NCI-H2107 (cell line): ENCODE results near the gene SYTL2.
A peak's percentile ranks its signal among the peaks of the same experiment; 100 is the strongest.
"Not testable (repeated sequence)": the region's sequence is repeated elsewhere in the genome, so short reads cannot be mapped to it uniquely, and the experiment has no call there.

Experiments used
- DNase-seq: peaks from one replicate; lab custom pipeline; 2025; lab: John Stamatoyannopoulos, UW

Gene SYTL2

DNA sequence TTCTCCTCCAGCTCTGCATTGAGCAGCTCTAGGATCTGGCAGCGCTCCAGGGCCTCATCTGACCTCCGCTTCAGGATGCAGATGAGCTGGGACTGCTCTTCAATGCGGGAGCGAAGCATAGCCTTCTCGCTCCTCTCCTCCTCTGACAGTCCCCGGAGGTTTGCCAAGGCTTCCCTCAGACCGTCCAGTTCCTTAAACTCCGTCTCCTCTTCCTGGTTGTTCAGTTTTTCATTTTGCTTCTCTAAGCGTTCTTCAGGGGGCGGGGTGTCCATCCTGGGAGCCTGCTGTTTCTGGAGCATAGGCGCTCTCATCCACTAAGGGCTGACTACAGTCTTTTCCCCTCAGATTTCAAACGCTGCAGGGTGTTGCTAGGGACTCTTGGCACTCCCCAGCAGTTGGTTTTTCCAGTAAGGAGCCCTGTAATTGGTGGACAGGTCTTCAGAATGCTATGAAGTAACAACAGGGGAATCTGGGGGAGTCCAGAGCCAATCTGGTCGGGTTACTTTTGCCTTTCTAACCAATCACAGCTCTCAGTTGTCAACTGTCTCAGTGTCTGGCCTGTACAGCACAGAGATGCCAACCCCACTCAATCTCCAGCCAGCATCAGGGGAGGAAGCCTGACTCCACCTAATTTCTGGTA is 125.0 kb downstream of the SYTL2 start, which contains the start of gene CCDC89:
Gene CCDC89 (minus strand): TSS at position 376 of the 640 bp plus-strand sequence. CDS start 65 bp downstream, at position 311.
- DNase-seq = no peak

- DNase-seq = no peak
Observed at GRCh38 chr11:85685125-85685819, 125.7 kb downstream of the SYTL2 start.

GRCh38 chr11:85682330-85683305 is 128.3 kb downstream of the SYTL2 start:
- no peak for DNase-seq

DNA sequence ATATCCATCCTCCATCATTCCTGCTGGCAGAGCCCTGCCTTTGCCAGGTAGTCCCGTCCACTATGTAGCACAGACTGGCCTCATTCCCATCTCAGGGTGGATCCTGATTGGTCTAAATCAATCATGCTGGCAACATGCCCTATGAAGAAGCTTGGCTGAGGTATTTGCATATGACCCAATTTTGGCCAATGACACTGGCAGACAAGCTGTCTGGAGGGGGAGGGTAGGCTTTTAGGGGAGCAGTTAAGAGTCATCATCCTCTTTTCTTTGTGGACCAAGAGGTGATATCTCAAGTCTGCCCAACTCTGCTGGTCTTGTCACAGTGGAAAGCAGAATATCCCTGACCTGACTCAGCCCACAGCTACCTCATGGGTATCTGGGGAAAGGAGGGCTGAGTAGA is 130.0 kb downstream of the SYTL2 start:
- no peak for DNase-seq

- DNase-seq = no peak
Observed at GRCh38 chr11:85679576-85679975, 131.4 kb downstream of the SYTL2 start.

- DNase-seq = no peak
Observed at GRCh38 chr11:85673393-85673792, 137.5 kb downstream of the SYTL2 start.

- DNase-seq = no peak
Observed at GRCh38 chr11:85672105-85672902, 138.6 kb downstream of the SYTL2 start.

DNA sequence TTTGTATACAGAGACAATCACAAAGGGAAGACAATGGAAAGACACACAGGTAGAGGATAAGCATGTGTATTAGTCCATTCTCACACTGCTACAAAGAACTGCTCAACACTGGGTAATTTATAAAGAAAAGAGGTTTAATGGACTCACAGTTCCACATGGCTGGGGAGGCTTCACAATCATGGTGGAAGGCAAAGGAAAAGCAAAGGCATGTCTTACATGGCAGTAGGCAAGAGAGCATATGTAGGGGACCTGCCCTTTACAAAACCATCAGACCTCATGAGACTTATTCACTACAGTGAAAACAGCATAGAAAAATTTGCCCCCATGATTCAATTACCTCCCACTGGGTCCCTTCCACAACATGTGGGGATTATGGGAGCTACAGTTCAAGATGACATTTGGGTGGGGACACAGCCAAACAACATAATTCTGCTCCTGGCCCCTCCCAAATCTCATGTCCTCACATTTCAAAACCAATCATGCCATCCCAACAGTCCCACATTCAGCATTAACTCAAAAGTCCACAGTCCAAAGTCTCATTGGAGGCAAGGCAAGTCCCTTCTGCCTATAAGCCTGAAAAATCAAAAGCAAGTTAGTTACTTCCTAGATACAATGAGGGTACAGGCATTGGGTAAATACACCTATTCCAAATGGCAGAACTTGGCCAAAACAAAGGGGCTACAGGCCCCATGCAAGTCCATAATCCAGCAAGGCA is 139.8 kb downstream of the SYTL2 start:
- not testable (repeated sequence) for DNase-seq

- no peak for DNase-seq
Observed at GRCh38 chr11:85668157-85668556, 142.8 kb downstream of the SYTL2 start.

DNA sequence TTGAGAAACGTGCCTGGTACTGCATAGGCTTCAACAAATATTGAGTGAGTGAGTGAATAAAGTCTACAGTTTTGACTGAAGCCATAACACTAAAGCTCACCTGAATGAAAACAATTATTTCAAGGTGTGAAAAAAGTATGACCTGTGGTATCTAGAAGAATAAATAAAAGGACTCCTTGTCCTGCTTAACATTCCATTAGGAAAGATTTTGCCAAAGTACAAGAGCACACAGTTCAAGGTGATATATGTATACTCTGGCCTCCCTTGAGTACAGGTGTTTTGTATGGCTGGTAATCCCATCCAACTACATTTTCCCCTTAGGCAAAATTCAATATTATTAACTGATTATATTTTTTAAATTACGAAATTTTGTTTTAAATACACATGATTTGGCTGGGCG is 144.3 kb downstream of the SYTL2 start:
- DNase-seq = no peak

GRCh38 chr11:85665733-85666132 is 145.2 kb downstream of the SYTL2 start:
- no peak for DNase-seq

GRCh38 chr11:85664615-85665481 is 146.1 kb downstream of the SYTL2 start, which contains the start of gene CREBZF:
CREBZF (minus strand) TSS chr11:85665129; CDS start chr11:85664875, 254 bp downstream.
- peak; percentile 87 for DNase-seq

DNA sequence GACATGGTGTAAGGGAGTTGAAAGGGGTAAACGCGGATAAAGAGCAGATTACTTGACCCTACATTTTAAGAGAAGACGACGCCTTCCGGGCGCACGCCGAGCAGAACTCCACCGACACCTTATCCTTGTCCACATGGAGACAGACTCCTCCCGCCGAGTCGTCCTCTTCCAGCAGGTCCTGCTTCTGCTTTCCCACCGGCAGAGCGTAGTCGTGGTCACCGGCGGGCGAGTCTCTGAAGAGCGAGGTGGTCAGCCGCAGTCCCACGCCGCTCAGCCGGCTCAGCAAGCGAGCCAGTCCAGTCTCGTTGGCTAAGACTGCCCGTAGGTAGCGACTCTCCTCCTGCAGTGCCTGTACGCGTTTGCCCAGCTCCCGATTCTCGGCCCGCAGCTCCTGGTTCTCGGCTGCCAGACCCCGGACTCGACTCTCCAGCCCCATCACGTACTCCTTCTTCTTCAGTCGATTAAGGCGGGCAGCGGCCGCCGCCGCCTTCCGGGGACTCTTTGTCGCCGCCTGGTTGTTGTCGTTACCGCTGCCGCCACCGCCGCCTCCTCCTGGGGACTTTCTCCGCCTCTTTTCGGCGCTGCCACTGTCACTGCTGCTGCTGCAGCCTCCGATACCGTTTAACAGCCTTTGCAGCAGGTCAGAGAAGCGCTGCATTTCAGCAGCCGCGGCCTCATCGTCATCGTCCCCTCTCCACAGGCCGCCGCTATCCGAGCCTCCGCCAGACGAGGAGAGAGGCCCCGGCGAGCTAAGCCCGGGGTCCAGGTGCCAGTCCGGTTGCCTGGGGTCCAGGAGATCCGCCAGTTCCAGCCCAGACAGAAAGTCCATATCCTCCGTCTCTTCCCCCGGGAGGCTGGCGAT is 147.0 kb downstream of the SYTL2 start:
- peak; percentile 16 for DNase-seq

- no peak for DNase-seq
Observed at GRCh38 chr11:85663080-85663752, 147.7 kb downstream of the SYTL2 start.

DNA sequence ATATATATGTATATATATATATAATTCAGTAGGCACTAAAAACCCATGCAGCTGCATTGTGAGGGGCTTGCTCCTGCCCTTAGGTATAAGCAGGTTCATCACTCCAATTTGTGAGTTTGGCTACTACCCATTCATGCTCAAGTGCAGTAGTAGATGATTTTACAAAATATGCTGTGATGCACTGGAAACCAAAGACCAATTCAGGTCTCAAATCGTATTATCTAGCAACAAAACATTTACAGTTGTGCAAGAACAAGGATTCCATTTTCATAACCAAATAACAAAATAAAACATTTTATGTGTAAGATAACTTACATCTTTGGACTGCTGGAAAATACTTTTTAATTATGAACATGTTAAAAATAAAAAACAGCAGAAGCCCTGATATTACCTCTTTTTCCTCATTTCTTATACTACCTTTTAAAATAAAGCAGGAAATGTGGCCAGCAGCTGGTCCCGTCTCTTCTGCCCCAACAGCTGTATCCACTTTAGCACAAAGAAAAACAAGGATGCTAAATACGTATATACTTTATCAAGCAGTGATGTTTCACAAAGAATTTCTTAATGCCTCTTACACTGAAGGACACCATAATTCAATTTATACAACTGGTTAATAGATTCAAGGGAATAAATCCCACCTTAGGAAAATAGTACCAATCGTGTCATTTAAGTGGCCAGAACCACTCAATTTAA is 148.8 kb downstream of the SYTL2 start:
- no peak for DNase-seq

DNA sequence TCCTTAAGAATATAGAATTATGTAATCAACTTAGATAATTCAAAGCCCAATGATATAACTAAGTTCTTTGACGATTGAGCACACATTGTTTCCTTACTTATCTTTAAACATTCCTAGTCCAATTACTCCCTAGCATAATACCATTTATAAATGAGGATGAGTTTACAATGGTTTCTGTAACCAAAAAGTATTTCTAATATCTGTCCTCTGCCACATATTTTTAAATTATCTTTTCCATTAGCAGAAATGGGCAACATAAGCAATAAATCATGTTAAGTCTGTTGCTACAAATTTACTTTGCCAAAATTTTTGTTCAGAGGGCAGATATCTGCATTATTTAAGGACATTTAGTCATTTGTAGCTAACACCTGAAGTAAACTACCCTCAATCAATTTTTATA is 152.8 kb downstream of the SYTL2 start:
- DNase-seq = no peak

DNA sequence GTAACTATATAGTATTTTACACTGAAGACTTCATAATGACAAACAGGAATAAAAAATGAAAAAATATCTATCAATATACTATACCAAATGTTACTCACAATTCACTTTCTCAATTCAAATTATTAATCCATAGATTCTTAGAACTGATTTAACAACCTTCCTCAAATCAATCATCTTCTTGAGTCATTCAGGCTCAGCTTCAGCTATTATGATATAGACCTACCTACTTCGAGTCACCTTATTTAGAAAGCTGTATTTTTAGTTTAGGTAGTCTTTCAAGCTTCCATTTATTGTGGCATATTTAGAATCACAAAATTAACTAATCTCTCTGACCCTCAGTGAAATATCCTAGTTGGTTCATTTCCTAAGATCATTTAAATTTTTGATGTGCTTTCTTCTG is 154.2 kb downstream of the SYTL2 start:
- no peak for DNase-seq

DNA sequence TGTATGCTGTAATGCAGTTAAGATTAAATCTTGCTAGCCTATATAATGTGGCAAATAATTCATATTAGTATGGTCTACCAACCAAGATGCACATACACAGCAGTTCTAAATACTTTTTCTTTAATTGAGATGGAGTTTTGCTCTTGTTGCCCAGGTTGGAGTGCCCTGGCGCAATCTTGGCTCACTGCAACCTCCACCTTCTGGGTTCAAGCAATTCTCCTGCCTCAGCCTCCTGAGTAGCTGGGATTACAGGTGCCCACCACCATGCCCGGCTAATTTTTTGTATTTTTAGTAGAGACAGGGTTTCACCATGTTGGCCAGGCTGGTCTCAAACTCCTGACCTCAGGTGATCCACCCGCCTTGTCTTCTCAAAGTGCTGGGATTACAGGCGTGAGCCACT is 156.6 kb downstream of the SYTL2 start:
- not testable (repeated sequence) for DNase-seq
